OCI-LY3 (cell line): ENCODE results near the gene RASA2.

Experiments
- CTCF ChIP-seq: fragments of 200-600, 300-600 bp; sonication (generic); IDR thresholded peaks from 2 replicates; pipeline ENCODE4 v1.5.1; 2014; ENCODE audit warnings: antibody characterized with exemption, low read length, low read depth
- EZH2phosphoT487 ChIP-seq: fragments of 200-600 bp; shearing (Covaris generic); IDR thresholded peaks from 2 replicates; pipeline ENCODE4 v1.6.1; 2018; ENCODE audit warnings: antibody characterized with exemption, mixed run types, low read depth

GRCh38 chr3:141538568-141539240, 51.9 kb downstream of the RASA2 start:
- TF ChIP-seq CTCF (no peak), EZH2phosphoT487 (no peak)
